HEK293 (cell line): ENCODE data around the gene TMEM179.

Source experiments
- EGR2 ChIP-seq: fragments of 450-650 bp; formaldehyde crosslinking; IDR thresholded peaks from 2 replicates; pipeline ENCODE4 v1.5.1; 2016; ENCODE audit warnings: low read depth, missing biosample characterization, missing genetic modification characterization
- KLF1 ChIP-seq: fragments of 450-650 bp; formaldehyde crosslinking; IDR thresholded peaks from 2 replicates; pipeline ENCODE4 v1.5.1; 2016; ENCODE audit warnings: missing biosample characterization, missing genetic modification characterization
- KLF7 ChIP-seq: fragments of 450-650 bp; formaldehyde crosslinking; IDR thresholded peaks from 2 replicates; pipeline ENCODE4 v1.5.1; 2016; ENCODE audit warnings: missing biosample characterization, missing genetic modification characterization, borderline replicate concordance
- OVOL3 ChIP-seq: fragments of 450-650 bp; formaldehyde crosslinking; IDR thresholded peaks from 2 replicates; pipeline ENCODE4 v1.5.1; 2016; ENCODE audit warnings: missing biosample characterization, missing genetic modification characterization
- SP2 ChIP-seq: fragments of 450-650 bp; formaldehyde crosslinking; IDR thresholded peaks from 2 replicates; pipeline ENCODE4 v1.5.1; 2016; ENCODE audit warnings: missing biosample characterization, missing genetic modification characterization
- ZBTB20 ChIP-seq: fragments of 450-650 bp; formaldehyde crosslinking; IDR thresholded peaks from 2 replicates; pipeline ENCODE4 v1.5.1; 2016; ENCODE audit warnings: missing biosample characterization, missing genetic modification characterization
- ZBTB44 ChIP-seq: fragments of 450-650 bp; IDR thresholded peaks from 2 replicates; pipeline ENCODE4 v1.5.1; 2018; ENCODE audit warnings: missing biosample characterization, mild to moderate bottlenecking, missing genetic modification characterization
- ZFHX2 ChIP-seq: fragments of 450-650 bp; formaldehyde crosslinking; conservative IDR thresholded peaks from 2 replicates; pipeline ENCODE4 v1.5.1; 2016; ENCODE audit warnings: missing biosample characterization, missing genetic modification characterization
- ZNF16 ChIP-seq: fragments of 450-650 bp; formaldehyde crosslinking; IDR thresholded peaks from 2 replicates; pipeline ENCODE4 v1.5.1; 2016; ENCODE audit warnings: low read depth, missing biosample characterization, missing genetic modification characterization
- ZNF214 ChIP-seq: fragments of 450-650 bp; formaldehyde crosslinking; IDR thresholded peaks from 2 replicates; pipeline ENCODE4 v1.5.1; 2017; ENCODE audit warnings: missing biosample characterization, mild to moderate bottlenecking, missing genetic modification characterization, borderline replicate concordance
- ZNF248 ChIP-seq: fragments of 450-650 bp; formaldehyde crosslinking; IDR thresholded peaks from 2 replicates; pipeline ENCODE4 v1.5.1; 2017; ENCODE audit warnings: missing biosample characterization, missing genetic modification characterization
- ZNF280D ChIP-seq: fragments of 450-650 bp; formaldehyde crosslinking; IDR thresholded peaks from 2 replicates; pipeline ENCODE4 v1.5.1; 2016; ENCODE audit warnings: missing biosample characterization, missing genetic modification characterization
- ZNF311 ChIP-seq: fragments of 450-650 bp; formaldehyde crosslinking; IDR thresholded peaks from 2 replicates; pipeline ENCODE4 v1.5.1; 2017; ENCODE audit warnings: missing biosample characterization, missing genetic modification characterization, borderline replicate concordance
- ZNF391 ChIP-seq: fragments of 450-650 bp; formaldehyde crosslinking; IDR thresholded peaks from 2 replicates; pipeline ENCODE4 v1.5.1; 2016; ENCODE audit warnings: low read depth, missing biosample characterization, missing genetic modification characterization, borderline replicate concordance
- ZNF473 ChIP-seq: fragments of 450-650 bp; formaldehyde crosslinking; IDR thresholded peaks from 2 replicates; pipeline ENCODE4 v1.5.1; 2017; ENCODE audit warnings: missing biosample characterization, missing genetic modification characterization
- ZNF521 ChIP-seq: fragments of 450-650 bp; formaldehyde crosslinking; IDR thresholded peaks from 2 replicates; pipeline ENCODE4 v1.5.1; 2017; ENCODE audit warnings: missing biosample characterization, mild to moderate bottlenecking, missing genetic modification characterization
- ZNF596 ChIP-seq: fragments of 450-650 bp; IDR thresholded peaks from 2 replicates; pipeline ENCODE4 v1.5.0; 2018; ENCODE audit warnings: missing biosample characterization, mild to moderate bottlenecking, missing genetic modification characterization, moderate library complexity
- ZNF707 ChIP-seq: fragments of 450-650 bp; formaldehyde crosslinking; IDR thresholded peaks from 2 replicates; pipeline ENCODE4 v1.5.1; 2016; ENCODE audit warnings: missing biosample characterization, missing genetic modification characterization
- ZNF777 ChIP-seq: fragments of 450-650 bp; formaldehyde crosslinking; IDR thresholded peaks from 2 replicates; pipeline ENCODE4 v1.5.1; 2017; ENCODE audit warnings: missing biosample characterization, missing genetic modification characterization, borderline replicate concordance
- ZNF843 ChIP-seq: fragments of 450-650 bp; formaldehyde crosslinking; IDR thresholded peaks from 2 replicates; pipeline ENCODE4 v1.5.1; 2016; ENCODE audit warnings: missing biosample characterization, missing genetic modification characterization
- TF ChIP-seq, protein P1 (sequence below): fragments of 450-650 bp; formaldehyde crosslinking; conservative IDR thresholded peaks from 2 replicates; pipeline ENCODE4 v1.5.1; 2016; ENCODE audit warnings: low read depth, missing biosample characterization, missing genetic modification characterization
- TF ChIP-seq, protein P2 (sequence below): fragments of 450-650 bp; formaldehyde crosslinking; IDR thresholded peaks from 2 replicates; pipeline ENCODE4 v1.5.1; 2017; ENCODE audit warnings: missing biosample characterization, missing genetic modification characterization
- TF ChIP-seq, protein P3 (sequence below): fragments of 450-650 bp; formaldehyde crosslinking; IDR thresholded peaks from 2 replicates; pipeline ENCODE4 v1.5.1; 2016; ENCODE audit warnings: missing biosample characterization, missing genetic modification characterization
- TF ChIP-seq, protein P4 (sequence below): fragments of 450-650 bp; formaldehyde crosslinking; IDR thresholded peaks from 2 replicates; pipeline ENCODE4 v1.5.1; 2016; ENCODE audit warnings: missing biosample characterization, missing genetic modification characterization

The TMEM179 gene

DNA sequence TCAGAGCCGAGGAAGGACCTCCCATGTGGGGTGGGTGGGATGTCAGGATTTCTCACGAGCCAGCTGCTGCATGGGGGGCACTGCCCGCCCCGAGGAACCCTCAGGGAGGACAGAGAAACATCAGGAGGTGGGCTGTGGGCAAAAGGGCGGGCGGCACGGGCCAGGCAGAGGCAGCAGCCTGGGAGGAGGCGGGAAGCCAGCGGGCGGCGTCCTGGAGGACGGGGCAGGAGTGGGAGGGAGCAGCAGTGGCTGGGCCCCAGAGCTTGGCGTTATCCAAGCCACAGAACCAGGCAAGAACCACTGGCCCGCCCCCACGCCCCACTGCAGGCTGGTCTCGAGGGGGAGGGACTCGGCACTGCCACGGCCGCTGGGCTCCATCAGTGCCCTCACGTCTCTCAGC lies 22.6 kb downstream of the TMEM179 start (continued):
- TF ChIP-seq ZNF280D (tag by site-specific recombination) (no peak), ZNF596 (tag by site-specific recombination) (no peak), ZFHX2 (peak; percentile 95), ZNF248 (tag by site-specific recombination) (no peak), OVOL3 (tag by site-specific recombination) (no peak), ZNF707 (no peak), ZNF16 (tag by site-specific recombination) (no peak), KLF1 (tag by site-specific recombination) (0 out of 2 replicates have a peak, but pooled peaks have one; percentile 15), ZNF843 (tag by site-specific recombination) (no peak), ZNF777 (tag by site-specific recombination) (no peak), ZNF214 (tag by site-specific recombination) (no peak), ZNF473 (no peak), ZNF521 (tag by site-specific recombination) (no peak), ZBTB44 (tag by site-specific recombination) (no peak), SP2 (tag by site-specific recombination) (0 out of 2 replicates have a peak, but pooled peaks have one; percentile 24), KLF7 (tag by site-specific recombination) (no peak), ZNF391 (tag by site-specific recombination) (no peak), EGR2 (tag by site-specific recombination) (peak; percentile 89), ZBTB20 (no peak), ZNF311 (tag by site-specific recombination) (no peak)
- TF ChIP-seq, protein P1, sequence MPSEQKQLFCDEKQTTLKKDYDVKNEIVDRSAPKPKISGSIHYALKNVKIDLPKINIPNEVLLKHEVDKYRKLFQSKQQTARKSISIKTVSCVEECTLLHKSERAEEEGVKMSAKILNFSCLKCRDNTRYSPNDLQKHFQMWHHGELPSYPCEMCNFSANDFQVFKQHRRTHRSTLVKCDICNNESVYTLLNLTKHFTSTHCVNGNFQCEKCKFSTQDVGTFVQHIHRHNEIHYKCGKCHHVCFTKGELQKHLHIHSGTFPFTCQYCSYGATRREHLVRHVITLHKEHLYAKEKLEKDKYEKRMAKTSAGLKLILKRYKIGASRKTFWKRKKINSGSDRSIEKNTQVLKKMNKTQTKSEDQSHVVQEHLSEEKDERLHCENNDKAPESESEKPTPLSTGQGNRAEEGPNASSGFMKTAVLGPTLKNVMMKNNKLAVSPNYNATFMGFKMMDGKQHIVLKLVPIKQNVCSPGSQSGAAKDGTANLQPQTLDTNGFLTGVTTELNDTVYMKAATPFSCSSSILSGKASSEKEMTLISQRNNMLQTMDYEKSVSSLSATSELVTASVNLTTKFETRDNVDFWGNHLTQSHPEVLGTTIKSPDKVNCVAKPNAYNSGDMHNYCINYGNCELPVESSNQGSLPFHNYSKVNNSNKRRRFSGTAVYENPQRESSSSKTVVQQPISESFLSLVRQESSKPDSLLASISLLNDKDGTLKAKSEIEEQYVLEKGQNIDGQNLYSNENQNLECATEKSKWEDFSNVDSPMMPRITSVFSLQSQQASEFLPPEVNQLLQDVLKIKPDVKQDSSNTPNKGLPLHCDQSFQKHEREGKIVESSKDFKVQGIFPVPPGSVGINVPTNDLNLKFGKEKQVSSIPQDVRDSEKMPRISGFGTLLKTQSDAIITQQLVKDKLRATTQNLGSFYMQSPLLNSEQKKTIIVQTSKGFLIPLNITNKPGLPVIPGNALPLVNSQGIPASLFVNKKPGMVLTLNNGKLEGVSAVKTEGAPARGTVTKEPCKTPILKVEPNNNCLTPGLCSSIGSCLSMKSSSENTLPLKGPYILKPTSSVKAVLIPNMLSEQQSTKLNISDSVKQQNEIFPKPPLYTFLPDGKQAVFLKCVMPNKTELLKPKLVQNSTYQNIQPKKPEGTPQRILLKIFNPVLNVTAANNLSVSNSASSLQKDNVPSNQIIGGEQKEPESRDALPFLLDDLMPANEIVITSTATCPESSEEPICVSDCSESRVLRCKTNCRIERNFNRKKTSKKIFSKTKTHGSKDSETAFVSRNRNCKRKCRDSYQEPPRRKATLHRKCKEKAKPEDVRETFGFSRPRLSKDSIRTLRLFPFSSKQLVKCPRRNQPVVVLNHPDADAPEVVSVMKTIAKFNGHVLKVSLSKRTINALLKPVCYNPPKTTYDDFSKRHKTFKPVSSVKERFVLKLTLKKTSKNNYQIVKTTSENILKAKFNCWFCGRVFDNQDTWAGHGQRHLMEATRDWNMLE, result no peak
- TF ChIP-seq, protein P2, sequence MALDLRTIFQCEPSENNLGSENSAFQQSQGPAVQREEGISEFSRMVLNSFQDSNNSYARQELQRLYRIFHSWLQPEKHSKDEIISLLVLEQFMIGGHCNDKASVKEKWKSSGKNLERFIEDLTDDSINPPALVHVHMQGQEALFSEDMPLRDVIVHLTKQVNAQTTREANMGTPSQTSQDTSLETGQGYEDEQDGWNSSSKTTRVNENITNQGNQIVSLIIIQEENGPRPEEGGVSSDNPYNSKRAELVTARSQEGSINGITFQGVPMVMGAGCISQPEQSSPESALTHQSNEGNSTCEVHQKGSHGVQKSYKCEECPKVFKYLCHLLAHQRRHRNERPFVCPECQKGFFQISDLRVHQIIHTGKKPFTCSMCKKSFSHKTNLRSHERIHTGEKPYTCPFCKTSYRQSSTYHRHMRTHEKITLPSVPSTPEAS (tag by site-specific recombination), result no peak
- TF ChIP-seq, protein P3, sequence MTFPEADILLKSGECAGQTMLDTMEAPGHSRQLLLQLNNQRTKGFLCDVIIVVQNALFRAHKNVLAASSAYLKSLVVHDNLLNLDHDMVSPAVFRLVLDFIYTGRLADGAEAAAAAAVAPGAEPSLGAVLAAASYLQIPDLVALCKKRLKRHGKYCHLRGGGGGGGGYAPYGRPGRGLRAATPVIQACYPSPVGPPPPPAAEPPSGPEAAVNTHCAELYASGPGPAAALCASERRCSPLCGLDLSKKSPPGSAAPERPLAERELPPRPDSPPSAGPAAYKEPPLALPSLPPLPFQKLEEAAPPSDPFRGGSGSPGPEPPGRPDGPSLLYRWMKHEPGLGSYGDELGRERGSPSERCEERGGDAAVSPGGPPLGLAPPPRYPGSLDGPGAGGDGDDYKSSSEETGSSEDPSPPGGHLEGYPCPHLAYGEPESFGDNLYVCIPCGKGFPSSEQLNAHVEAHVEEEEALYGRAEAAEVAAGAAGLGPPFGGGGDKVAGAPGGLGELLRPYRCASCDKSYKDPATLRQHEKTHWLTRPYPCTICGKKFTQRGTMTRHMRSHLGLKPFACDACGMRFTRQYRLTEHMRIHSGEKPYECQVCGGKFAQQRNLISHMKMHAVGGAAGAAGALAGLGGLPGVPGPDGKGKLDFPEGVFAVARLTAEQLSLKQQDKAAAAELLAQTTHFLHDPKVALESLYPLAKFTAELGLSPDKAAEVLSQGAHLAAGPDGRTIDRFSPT, result 0 out of 2 replicates have a peak, but pooled peaks have one; percentile 16
- TF ChIP-seq, protein P4, sequence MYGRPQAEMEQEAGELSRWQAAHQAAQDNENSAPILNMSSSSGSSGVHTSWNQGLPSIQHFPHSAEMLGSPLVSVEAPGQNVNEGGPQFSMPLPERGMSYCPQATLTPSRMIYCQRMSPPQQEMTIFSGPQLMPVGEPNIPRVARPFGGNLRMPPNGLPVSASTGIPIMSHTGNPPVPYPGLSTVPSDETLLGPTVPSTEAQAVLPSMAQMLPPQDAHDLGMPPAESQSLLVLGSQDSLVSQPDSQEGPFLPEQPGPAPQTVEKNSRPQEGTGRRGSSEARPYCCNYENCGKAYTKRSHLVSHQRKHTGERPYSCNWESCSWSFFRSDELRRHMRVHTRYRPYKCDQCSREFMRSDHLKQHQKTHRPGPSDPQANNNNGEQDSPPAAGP (tag by site-specific recombination), result no peak
